GM19193 (cell line): ENCODE results near the gene NCAPD2.

ENCODE experiments used
- POLR2A ChIP-seq: IDR thresholded peaks from 4 replicates; pipeline ENCODE4 v1.6.1; 2011; ENCODE audit not compliant: insufficient read depth, insufficient read length; ENCODE audit errors: extremely low read depth

NCAPD2 gene

DNA sequence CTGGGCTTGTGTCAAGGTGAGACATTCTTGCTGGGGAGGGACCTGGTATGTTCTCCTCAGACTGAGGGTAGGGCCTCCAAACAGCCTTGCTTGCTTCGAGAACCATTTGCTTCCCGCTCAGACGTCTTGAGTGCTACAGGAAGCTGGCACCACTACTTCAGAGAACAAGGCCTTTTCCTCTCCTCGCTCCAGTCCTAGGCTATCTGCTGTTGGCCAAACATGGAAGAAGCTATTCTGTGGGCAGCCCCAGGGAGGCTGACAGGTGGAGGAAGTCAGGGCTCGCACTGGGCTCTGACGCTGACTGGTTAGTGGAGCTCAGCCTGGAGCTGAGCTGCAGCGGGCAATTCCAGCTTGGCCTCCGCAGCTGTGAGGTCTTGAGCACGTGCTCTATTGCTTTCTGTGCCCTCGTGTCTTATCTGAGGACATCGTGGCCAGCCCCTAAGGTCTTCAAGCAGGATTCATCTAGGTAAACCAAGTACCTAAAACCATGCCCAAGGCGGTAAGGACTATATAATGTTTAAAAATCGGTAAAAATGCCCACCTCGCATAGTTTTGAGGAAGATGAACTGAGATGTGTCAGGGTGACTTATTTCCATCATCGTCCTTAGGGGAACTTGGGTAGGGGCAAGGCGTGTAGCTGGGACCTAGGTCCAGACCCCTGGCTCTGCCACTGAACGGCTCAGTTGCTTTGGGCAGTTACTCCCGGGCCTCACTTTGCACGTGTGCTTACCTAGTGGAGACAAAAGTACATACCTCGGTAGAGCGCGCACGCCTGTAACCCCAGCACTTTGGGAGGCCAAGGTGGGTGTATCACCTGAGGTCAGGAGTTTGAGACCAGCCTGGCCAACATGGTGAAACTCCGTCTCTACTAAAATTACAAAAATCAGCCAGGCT, 44.8 kb downstream of the NCAPD2 start:
- peak; percentile 60 for TF ChIP-seq POLR2A

DNA sequence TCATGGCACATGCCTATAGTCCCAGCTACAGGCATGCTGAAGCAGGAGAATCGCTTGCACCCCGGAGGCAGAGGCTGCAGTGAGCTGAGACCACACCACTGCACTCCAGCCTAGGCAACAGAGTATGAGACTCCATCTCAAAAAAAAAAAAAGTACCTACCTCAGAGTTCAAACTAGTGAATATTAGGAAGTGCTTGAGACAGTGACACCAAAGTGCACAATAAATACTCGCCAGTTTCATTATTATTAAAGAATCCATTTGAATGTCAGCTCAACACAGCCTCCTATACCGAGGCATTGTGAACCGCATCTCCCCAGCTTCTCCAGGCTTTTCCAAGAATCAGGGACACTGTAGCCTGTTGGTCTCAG, 45.4 kb downstream of the NCAPD2 start:
- TF ChIP-seq POLR2A = peak; percentile 2

DNA sequence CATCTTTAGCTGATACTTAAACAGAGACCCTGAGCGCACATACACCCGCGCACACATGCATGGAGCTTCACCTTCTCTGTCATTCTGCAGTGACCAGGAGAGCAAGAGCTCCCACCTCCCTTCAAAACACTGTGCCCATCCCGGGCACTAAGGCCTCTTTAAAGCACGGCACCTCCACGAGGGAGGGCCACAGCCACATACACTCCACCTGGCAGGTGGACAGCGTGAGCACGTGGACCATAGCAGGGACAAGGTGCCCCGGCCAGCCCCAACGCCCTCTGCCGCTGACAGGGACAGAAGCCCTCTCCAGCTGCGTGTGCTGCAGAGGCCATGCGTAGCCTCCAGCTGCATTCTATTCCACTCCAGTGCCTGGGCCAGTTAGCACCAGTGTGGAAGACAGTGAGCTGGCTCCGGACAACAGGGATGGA, 45.8 kb downstream of the NCAPD2 start:
- TF ChIP-seq POLR2A = no peak

DNA sequence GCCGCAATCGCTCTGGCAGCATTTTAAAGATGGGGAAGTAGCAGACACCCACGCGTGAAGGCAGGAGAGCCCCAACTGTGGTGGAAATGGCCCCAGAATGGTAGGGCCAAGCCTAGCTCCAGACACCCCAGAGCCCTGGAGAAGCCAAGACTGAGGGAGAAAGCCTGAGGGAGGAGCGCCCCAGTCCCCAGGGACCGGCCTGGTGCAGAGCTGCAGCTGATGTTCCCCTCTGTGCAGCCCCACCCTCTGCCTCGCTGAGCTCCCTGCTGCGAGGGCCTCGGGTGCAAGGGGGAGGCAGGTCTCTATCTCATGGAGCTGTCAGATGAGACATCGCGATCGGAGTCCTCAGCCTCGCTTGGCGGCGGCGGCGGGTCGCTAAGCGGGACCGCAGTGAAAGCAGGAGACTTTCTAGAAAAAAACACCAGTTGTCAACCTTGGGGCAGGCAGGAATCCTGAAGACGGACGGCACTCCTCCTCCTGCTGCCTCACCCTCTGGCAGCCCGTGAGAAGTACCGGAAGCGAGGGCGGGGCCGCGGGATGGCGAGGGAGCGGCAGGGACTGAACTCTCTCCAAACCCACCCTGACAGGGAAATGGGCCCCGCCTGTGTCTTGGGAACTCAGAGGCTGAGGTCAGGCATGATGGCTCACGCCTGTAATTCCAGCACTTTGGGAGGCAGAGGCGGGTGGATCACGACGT, 46.4 kb downstream of the NCAPD2 start:
- TF ChIP-seq POLR2A = no peak

DNA sequence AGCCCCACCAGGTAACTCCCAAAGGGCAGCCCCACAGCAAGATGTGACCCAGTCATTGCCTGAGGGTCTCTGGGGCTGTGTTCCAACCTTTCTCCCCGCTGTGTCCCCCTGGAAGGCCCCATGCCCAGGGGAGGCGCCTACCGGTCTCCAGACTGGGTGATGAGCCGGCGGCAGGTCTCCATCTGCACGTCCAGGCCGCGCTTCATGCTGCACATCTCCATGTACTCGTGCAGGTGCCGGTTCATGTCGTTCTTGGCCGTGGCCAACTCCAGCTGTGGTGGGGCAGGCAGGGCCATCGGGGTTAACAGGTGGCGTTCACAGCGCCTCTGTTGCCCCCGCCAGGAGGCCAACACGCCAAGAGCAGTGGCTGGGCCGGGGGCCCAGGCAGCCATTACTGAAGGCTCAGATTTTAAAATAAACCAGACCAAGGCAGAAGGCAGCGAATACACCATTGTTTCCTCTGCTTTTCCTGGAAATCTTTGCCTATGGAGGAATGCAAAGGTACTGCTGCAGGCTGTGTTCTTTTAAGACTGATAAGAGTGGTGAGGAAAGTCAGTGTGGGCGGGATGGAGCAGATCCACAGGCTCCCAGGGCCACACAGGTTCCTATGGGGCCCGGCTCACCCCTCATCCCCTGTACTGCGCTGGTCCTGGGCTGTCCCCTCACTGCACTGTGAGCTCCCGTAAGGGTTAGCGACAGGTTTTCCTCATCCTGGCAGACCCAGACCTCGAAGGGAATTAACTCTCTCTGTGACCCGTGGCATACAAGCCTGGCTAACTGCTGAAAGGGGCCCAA, 47.7 kb downstream of the NCAPD2 start:
- TF ChIP-seq POLR2A = no peak

DNA sequence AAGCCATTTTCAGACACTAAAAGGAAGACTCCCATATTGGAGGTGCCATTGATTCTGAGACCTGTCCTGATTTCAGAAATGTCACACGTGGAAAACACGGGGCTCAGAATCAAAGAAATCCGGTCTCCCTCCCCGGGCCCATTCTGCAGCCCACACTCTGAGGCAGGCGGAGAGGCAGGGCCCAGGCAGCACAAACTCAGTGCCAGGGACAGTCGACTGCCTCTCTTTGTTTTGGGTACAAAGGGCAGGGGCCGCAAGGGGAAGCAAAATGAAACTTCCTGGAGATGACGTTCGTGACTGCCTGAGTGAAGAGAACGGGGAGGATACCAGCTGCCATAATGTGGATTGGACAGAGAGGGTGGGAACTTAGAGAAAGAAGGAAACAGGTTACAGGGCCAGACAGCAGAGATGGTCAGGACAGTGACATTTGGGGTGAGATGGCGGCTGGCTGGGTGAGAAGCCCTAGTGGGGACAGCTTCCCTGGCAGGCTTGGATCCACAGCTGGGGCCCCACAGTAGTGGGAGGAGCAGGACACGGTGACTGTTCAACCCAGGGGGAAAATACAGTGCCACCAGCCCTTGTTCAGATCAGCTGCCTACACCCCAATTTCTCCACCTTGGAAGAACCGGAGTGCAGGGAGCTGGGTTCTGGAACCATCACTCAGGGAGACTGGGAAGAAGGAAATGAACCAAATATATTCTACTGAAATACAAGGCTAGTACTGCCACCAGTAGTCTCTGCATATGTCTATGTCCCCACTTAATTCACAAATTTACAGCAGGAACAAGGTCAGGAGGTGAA, 48.5 kb downstream of the NCAPD2 start:
- TF ChIP-seq POLR2A = no peak

DNA sequence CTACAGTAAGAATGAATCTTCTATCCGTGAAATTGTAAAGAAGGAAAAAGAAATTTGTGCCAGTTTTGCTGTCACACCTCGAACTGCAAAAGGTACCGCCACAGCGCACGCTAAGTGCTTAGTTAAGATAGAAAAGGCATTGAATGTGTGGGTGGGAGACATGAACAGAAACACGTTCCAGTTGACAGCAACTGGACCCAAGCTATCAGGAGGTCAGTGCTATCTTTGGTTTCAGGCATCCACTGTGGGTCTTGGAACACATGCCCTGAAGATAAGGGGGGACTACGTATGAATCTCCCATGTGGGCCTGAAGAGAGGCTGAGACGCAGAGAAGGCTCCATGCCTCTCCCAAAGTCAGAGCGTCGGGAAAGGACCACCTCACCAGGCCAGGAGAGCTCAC, 52.1 kb downstream of the NCAPD2 start:
- TF ChIP-seq POLR2A = no peak

DNA sequence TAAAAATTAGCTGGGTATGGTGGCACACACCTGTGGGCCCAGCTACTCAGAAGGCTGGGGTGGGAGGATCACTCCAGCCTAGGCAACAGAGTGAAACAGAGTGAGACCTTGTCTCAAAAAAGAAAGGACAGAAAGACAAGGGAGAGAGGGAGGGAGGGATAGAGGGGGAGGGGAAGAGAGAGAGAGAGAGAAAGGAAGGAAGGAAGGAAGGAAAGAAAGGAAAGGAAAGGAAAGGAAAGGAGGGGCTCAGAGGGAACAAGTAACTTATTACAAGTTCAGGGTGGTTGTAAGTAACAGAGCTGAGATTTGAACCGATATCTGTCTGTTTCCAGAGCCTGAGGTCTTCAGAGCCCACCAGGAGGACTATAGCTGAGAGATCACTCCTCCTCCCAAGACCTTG, 53.7 kb downstream of the NCAPD2 start:
- TF ChIP-seq POLR2A = no peak

DNA sequence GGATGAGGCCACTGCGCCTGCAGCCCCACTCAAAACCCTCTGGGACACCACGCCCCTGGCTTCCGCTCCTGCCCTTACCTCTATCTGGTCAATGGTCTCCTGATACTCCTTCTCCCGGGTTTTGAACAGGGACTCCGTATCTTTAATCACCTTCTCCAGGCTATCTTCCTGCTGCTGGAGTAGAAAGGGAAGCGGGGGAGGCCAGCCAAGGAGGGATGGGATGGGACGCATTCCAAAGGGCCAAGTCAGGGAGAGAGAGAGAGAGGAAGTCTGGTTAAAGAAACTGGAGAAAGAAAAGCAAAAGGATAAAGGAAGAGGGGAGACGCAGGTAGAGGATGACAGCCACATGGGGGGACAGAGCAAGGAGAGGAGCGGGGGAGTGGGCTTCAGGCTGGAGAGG, 54.1 kb downstream of the NCAPD2 start:
- TF ChIP-seq POLR2A = no peak

DNA sequence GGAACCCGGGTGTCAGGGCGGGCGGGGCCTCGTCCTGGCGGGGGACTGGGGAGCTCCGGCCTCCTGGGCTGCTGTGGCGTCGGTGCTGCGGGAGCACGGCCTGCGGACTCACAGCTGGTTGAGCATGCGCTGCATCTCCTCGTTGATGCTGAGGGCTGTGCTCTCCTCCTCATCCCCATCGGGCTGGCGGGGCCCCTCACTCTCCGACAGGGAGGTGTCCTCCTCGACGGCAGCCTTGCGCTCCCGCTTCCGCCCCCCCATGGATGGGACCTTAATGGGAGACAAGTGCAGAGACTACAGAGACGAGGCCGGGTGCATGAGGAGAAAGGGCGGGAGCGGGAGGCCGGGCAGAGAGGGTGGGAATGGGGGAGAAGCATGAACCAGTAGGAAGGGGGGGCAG, 54.7 kb downstream of the NCAPD2 start:
- no peak for TF ChIP-seq POLR2A

DNA sequence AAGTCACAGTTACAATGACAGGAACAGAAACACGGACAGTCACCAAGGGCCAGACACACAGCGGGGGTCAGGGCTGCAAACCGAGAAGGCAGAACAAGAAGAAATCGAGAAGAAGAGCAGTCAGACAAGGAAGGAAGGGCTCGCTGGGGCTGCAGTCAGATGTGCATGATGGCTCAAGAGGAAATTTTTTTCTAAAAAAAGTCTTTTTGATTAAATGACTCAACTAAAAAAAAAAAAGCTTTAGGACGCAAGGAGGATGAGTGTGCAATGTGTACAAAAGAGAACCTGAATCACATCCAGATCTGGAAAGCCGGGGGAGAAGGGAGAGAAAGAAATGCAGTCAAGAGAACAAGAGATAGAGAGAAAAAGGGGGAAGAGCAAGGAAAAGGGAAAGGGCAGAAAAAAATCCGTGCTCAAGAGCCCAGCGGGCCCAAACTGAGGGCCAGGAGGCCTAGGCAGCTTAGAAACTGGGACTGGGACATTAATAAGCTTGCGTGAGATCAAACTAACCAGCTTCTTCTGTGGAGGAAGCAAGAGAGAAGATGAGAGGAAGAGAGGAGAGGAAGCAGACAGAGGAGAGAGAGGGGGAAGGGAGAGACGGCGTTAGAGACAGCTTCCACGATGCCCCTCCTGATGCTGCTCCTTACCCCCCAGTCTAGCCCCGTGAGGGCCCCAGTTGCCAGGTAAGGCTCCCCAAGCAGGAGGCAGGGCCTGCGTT, 55.2 kb downstream of the NCAPD2 start:
- no peak for TF ChIP-seq POLR2A

DNA sequence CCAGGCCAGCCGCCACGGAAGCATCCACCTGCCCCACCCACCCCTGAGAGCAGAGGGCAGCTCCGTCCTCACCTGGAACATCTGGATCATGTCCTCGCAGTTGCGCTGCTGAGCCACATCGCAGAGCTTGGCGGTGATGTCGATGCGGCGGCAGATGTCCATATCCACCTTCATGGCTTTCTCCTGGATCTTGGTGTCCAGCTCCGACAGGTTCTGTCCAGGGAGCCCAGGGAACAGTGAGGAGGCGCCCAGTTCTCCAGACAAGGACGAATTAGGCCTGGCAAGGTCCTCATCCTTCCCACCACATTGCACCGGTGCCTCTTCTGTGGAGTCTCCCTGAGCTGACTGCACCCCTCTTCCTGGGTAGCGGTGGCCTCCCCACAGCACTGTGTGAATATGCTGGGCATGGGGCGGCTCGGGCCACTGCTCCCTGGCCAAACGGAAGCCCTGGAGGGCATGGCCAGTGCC, 55.8 kb downstream of the NCAPD2 start:
- no peak for TF ChIP-seq POLR2A

DNA sequence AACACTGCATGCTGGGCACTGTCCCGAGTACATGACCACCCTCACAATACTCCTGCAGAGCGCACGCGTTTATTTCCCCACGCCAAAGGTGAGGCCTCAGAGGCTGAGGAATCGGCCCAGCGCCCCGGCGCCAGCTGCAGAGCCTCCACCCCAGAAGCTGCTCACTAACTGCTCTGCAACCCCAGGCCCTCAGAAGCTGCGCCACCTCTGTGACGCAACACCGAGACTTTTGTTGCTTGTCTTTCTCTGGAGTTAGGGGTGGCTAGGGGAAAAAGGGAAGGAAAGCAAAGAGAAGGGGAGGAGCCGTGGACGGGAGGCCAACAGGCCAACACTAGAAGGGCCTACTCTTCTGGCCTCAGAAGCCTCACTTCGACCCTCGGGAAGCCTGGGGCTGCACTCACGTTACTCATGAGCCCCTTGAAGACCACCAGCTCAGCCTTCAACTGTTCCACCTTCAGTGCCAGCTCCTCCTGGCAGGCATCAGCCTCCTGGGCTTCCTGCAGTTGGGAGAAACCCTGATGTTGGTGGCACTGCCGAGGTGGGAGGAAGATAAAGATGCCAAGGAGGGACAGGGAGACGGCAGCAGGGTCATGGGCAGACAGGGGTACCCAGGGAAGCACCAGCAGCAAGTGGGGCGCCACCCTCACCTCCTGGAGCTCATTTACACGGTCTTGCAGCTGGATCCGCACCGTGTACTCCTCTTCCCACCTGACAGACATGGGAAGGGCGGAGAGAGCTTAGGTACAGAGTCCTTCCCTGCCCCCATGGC, 56.6 kb downstream of the NCAPD2 start:
- TF ChIP-seq POLR2A = no peak

DNA sequence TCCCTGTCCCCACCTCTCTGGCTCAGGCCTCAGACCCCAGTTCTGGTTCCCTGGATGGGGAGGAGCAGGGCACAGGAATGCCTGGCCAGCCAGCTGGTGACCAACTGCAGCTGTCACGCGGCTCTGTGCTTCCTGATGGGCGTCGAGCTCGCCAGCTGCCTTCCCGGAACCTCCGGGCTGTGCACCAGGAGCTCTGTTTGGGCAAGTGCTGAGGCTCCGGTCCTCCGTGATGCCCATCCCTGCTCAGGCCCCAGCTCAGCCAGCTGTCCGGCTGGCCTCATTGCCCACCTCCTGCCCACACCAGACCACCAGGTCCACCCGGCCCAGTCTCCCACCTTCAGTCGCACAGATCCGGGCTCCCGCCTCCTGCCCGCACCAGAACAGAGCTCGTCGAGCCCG, 57.2 kb downstream of the NCAPD2 start:
- no peak for TF ChIP-seq POLR2A
